ENCODE results near the gene WIPF3.

DNA sequence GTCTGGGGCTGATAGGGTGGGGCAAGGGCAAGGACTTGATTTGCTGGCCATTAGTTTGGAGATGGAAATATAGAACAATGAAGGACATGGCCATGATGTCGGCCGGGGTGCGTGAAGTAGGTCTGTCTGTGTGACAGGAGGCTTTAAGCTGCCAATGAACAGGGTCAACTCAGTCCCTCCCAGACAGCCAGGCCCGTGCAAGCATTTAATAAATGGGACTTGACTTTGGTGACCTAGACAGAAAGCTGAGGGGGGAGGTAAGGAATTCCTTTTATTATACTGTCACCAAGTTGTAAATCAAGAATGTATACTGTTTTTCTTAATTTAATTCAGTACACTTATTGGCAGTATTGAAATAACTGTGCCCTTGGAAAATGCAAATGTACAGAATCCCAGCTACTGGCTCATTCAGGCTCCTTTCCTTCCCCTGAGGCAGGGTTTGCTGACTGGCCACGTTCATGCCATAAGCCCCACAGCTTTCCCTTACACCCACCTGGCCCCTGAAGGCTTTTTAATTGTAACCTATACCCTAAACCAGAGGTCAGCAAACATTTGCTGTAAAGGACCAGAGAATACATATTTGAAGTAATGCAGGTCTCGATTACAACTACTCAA lies 87.2 kb downstream of the WIPF3 start:
- TF ChIP-seq, protein P1, sequence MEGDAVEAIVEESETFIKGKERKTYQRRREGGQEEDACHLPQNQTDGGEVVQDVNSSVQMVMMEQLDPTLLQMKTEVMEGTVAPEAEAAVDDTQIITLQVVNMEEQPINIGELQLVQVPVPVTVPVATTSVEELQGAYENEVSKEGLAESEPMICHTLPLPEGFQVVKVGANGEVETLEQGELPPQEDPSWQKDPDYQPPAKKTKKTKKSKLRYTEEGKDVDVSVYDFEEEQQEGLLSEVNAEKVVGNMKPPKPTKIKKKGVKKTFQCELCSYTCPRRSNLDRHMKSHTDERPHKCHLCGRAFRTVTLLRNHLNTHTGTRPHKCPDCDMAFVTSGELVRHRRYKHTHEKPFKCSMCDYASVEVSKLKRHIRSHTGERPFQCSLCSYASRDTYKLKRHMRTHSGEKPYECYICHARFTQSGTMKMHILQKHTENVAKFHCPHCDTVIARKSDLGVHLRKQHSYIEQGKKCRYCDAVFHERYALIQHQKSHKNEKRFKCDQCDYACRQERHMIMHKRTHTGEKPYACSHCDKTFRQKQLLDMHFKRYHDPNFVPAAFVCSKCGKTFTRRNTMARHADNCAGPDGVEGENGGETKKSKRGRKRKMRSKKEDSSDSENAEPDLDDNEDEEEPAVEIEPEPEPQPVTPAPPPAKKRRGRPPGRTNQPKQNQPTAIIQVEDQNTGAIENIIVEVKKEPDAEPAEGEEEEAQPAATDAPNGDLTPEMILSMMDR (IDR thresholded peaks at IDR 0.05; ENCODE audit: low read depth, low read length, poor library complexity, severe bottlenecking): no peak
- no peak for TF ChIP-seq EZH2phosphoT487 (IDR thresholded peaks at IDR 0.05; ENCODE audit: borderline replicate concordance, low read length)
